ENCODE results near the gene ST7L. TPM values are rescaled to one million over a fixed set of nuclear protein-coding genes. Genes with fewer than 3 reads are reported as not detected.

ST7L gene
- total and polyA plus RNA-seq, 10 of the 15 experiments (the other 5 are each of a cell fraction or from before 2014, with no cell fraction given): 3.6 to 13.7 (median 8.9) TPM

DNA sequence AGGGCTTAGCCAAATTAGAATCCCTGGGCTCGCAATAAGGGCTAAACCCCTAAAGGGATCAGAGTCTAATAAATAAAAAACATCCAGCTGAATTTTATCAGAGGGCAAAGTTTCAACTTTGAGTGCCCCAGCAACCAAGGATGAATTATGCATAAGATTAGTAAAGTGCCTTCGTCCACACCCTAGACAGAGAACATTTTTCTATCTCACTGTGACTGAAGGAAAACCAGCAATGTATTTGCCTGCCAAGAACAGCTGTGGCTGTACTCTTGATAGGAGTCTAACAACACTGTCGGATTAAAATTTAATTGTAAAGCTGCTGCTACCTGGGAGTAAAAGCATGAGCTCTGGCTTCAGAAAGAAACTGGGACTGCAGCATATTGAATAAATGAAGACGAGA, 86.9 kb downstream of the ST7L start (continued):
- TF ChIP-seq ZBED1 (IDR thresholded peaks at IDR 0.05; ENCODE audit: borderline replicate concordance) (no peak), ELK1 (IDR thresholded peaks at IDR 0.05; ENCODE audit: low read depth, low read length) (no peak), NFYB (IDR thresholded peaks at IDR 0.05; ENCODE audit: insufficient read depth, low read depth, low read length) (no peak), BCLAF1 (IDR thresholded peaks at IDR 0.05) (no peak)

DNA sequence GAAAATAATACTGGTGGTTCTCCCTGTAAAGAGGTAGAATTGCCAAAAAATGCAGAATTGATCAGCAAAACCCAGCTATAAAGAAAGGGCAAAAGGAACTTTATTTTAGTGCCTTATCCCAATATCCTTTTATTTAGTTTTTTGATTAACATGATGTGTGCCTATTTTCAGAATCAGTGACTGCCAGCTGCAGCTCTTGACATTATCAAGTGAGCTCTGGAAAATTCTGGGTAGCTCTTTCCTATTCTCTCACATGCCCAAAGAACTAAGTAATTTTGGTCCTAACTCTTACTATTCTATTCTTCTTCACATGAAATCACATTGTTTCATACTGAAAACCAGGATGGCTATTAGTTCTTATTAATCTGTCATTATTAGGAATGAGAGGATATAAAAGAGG, 88.1 kb downstream of the ST7L start:
- H4K20me1 ChIP-seq (ENCODE audit: control insufficient read depth, insufficient read depth): no peaks in the 10 kb centered on the region
- ChIA-PET RAD21 (ENCODE audit: unreplicated experiment) (no interaction called here), SMC1A (ENCODE audit: uncharacterized antibody, unreplicated experiment) (interaction anchor here (2.0 to 3.5 kb wide), 2 partner anchors 8 to 12 kb away, joined by 7 to 16 read pairs; no protein-coding TSS in a partner anchor), POLR2A (interaction anchor here (1.1 kb wide), 1 partner anchor 9 kb away, joined by 5 read pairs; no protein-coding TSS in a partner anchor), CTCF (interaction anchor here (0.5 to 1.5 kb wide), 3 partner anchors 10 to 139 kb away, joined by 3 read pairs; no protein-coding TSS in a partner anchor)
- H3K27me3 ChIP-seq (replicated peaks in 1 of 2; ENCODE audit: control insufficient read depth in 2 of 2, insufficient read depth in 2 of 2, low read length in 1 of 2): no peaks in the 10 kb centered on the region
- no peaks in the 10 kb centered on the region for H3K36me3 ChIP-seq (ENCODE audit: control insufficient read depth in 2 of 2, insufficient read depth in 2 of 2, low read length in 1 of 2)
- ATAC-seq (no peak), DNase-seq (ENCODE audit: low read depth, low spot score) (no peak), FAIRE-seq (no peak)
- no peak overlapping the region for H3K4me3 ChIP-seq
- no peak overlapping the region for H3K4me2 ChIP-seq (ENCODE audit: control insufficient read depth, insufficient read depth)
- BruUV-seq (replicated peaks): no TSS peak
- in situ Hi-C loops (cut with MboI): no loop called here
- no peak for TF ChIP-seq BCL11A (IDR thresholded peaks at IDR 0.05; ENCODE audit: low read depth, low read length)
- TF ChIP-seq RELA (IDR thresholded peaks at IDR 0.05; ENCODE audit: borderline replicate concordance, partially characterized antibody): no peak
- no peak for TF ChIP-seq LARP7 (IDR thresholded peaks at IDR 0.05)
- no peak for TF ChIP-seq ESRRA (IDR thresholded peaks at IDR 0.05; ENCODE audit: low read length)
- no peak for TF ChIP-seq RCOR1 (conservative IDR thresholded peaks at IDR 0.05; ENCODE audit: low read depth, low read length)
- no peak for TF ChIP-seq CHD4 (IDR thresholded peaks at IDR 0.05)
- no peak for TF ChIP-seq ZNF24 (IDR thresholded peaks at IDR 0.05)
- no peak for TF ChIP-seq TCF12 (IDR thresholded peaks at IDR 0.05; ENCODE audit: low read depth, low read length)
- H3K4me1 ChIP-seq (ENCODE audit: control insufficient read depth, insufficient read depth, low read length): no peaks in the 10 kb centered on the region
- no peak overlapping the region for H3K27ac ChIP-seq (ENCODE audit: control insufficient read depth, insufficient read depth)
- no peak overlapping the region for H3K9ac ChIP-seq (ENCODE audit: control insufficient read depth, insufficient read depth, low read length)
- H3K79me2 ChIP-seq (ENCODE audit: control insufficient read depth, insufficient read depth, low read length): no peaks in the 10 kb centered on the region
- no peaks in the 10 kb centered on the region for H3K9me3 ChIP-seq (replicated peaks; ENCODE audit: control insufficient read depth, insufficient read depth, low read length)
- H2AFZ ChIP-seq (ENCODE audit: control insufficient read depth, low read depth, low read length): no peak overlapping the region
- intact Hi-C loops (cut with micrococcal nuclease; ENCODE audit: unreplicated experiment): no loop called here

Measured in GM12878 (cell line).